ENCODE data around the gene NXPE2.
"Not testable (repeated sequence)": the region's sequence is repeated elsewhere in the genome, so short reads cannot be mapped to it uniquely, and the experiment has no call there.

The NXPE2 gene

GRCh38 chr11:114678125-114679036 lies at the start of gene NXPE2:
NXPE2 (plus strand) TSS chr11:114678527; CDS start chr11:114678576, 49 bp downstream.
- DNase-seq = no peak

- DNase-seq = peak; percentile 10
Measured at GRCh38 chr11:114631445-114631965, 46.8 kb upstream of the NXPE2 start.

GRCh38 chr11:114639440-114639839 lies 38.9 kb upstream of the NXPE2 start:
- DNase-seq = not testable (repeated sequence)

GRCh38 chr11:114650661-114651060 lies 27.7 kb upstream of the NXPE2 start:
- DNase-seq = no peak

GRCh38 chr11:114651145-114651718 lies 27.1 kb upstream of the NXPE2 start:
- no peak for DNase-seq

- DNase-seq = no peak
Measured at GRCh38 chr11:114653148-114653547, 25.2 kb upstream of the NXPE2 start.

GRCh38 chr11:114664641-114665040 lies 13.7 kb upstream of the NXPE2 start:
- no peak for DNase-seq

- DNase-seq = no peak
Measured at GRCh38 chr11:114666760-114667159, 11.6 kb upstream of the NXPE2 start.

GRCh38 chr11:114668109-114668508 lies 10.2 kb upstream of the NXPE2 start:
- no peak for DNase-seq

- no peak for DNase-seq
Measured at GRCh38 chr11:114673661-114674060, 4.7 kb upstream of the NXPE2 start.

- DNase-seq = no peak
Measured at GRCh38 chr11:114679505-114679904, 1.2 kb downstream of the NXPE2 start.

- peak; percentile 1 for DNase-seq
Measured at GRCh38 chr11:114683007-114683406, 4.7 kb downstream of the NXPE2 start.

- DNase-seq = no peak
Measured at GRCh38 chr11:114684636-114685035, 6.3 kb downstream of the NXPE2 start.

GRCh38 chr11:114685097-114685496 lies 6.8 kb downstream of the NXPE2 start:
- no peak for DNase-seq

GRCh38 chr11:114705280-114706024 lies 27.1 kb downstream of the NXPE2 start:
- no peak for DNase-seq

- no peak for DNase-seq
Measured at GRCh38 chr11:114709960-114710359, 31.6 kb downstream of the NXPE2 start.

GRCh38 chr11:114713756-114714155 lies 35.4 kb downstream of the NXPE2 start:
- no peak for DNase-seq

- DNase-seq = no peak
Measured at GRCh38 chr11:114719562-114719961, 41.2 kb downstream of the NXPE2 start.

GRCh38 chr11:114724916-114725524 lies 46.7 kb downstream of the NXPE2 start:
- DNase-seq = no peak

GRCh38 chr11:114725623-114726022 lies 47.3 kb downstream of the NXPE2 start:
- DNase-seq = no peak

- no peak for DNase-seq
Measured at GRCh38 chr11:114736806-114737205, 58.5 kb downstream of the NXPE2 start.

GRCh38 chr11:114738954-114739353 lies 60.6 kb downstream of the NXPE2 start:
- DNase-seq = peak; percentile 57

- no peak for DNase-seq
Measured at GRCh38 chr11:114745150-114745671, 66.9 kb downstream of the NXPE2 start.

Measured in eye (tissue), 1 donor.